ENCODE measurements around the gene PADI2. TPM values are rescaled to one million over a fixed set of nuclear protein-coding genes. Genes with fewer than 3 reads are reported as not detected.

PADI2 gene
- total RNA-seq, 1 experiment from 2014 or later: 1.3 TPM

- no TSS peak for BruUV-seq (replicated peaks)
- no peak for TF ChIP-seq CTCF (IDR thresholded peaks at IDR 0.05; ENCODE audit: unreplicated experiment)
- Mint-ChIP-seq H3K27ac (ENCODE audit: unreplicated experiment) (no peak overlapping the region), H3K9me3 (ENCODE audit: low read depth, unreplicated experiment) (no peaks in the 10 kb centered on the region), H3K4me1 (ENCODE audit: low read depth, unreplicated experiment) (no peaks in the 10 kb centered on the region), H3K36me3 (ENCODE audit: insufficient read depth, unreplicated experiment) (peaks cover 18% of the 10 kb centered on the region), H3K27me3 (ENCODE audit: unreplicated experiment) (no peaks in the 10 kb centered on the region), H3K4me3 (ENCODE audit: low read depth, unreplicated experiment) (no peak overlapping the region)
- CTCF ChIA-PET: no interaction called here
- no peak for DNase-seq
- intact Hi-C loops (cut with micrococcal nuclease; ENCODE audit: unreplicated experiment): loop anchor here (2.0 kb wide), 1 partner anchor 94 kb away; no protein-coding TSS in a partner anchor
Measured at GRCh38 chr1:17045150-17045549, 74.1 kb downstream of the PADI2 start.

GRCh38 chr1:17043676-17044075 is 75.6 kb downstream of the PADI2 start:
- CTCF ChIA-PET: no interaction called here
- intact Hi-C loops (cut with micrococcal nuclease; ENCODE audit: unreplicated experiment): loop anchor here (2.0 kb wide), 1 partner anchor 93 kb away; no protein-coding TSS in a partner anchor
- H3K4me1 Mint-ChIP-seq (ENCODE audit: low read depth, unreplicated experiment): no peaks in the 10 kb centered on the region
- no peak overlapping the region for H3K4me3 Mint-ChIP-seq (ENCODE audit: low read depth, unreplicated experiment)
- no peaks in the 10 kb centered on the region for H3K9me3 Mint-ChIP-seq (ENCODE audit: low read depth, unreplicated experiment)
- no peak for DNase-seq
- no peak overlapping the region for H3K27ac Mint-ChIP-seq (ENCODE audit: unreplicated experiment)
- TF ChIP-seq CTCF (IDR thresholded peaks at IDR 0.05; ENCODE audit: unreplicated experiment): no peak
- BruUV-seq (replicated peaks): no TSS peak
- peaks cover 21% of the 10 kb centered on the region for H3K36me3 Mint-ChIP-seq (ENCODE audit: insufficient read depth, unreplicated experiment)
- H3K27me3 Mint-ChIP-seq (ENCODE audit: unreplicated experiment): no peaks in the 10 kb centered on the region

GRCh38 chr1:17040135-17040534 is 79.1 kb downstream of the PADI2 start:
- CTCF ChIA-PET: no interaction called here
- no peak for TF ChIP-seq CTCF (IDR thresholded peaks at IDR 0.05; ENCODE audit: unreplicated experiment)
- H3K27me3 Mint-ChIP-seq (ENCODE audit: unreplicated experiment): no peaks in the 10 kb centered on the region
- H3K36me3 Mint-ChIP-seq (ENCODE audit: insufficient read depth, unreplicated experiment): peaks cover 31% of the 10 kb centered on the region
- no peak overlapping the region for H3K27ac Mint-ChIP-seq (ENCODE audit: unreplicated experiment)
- H3K4me1 Mint-ChIP-seq (ENCODE audit: low read depth, unreplicated experiment): no peaks in the 10 kb centered on the region
- H3K9me3 Mint-ChIP-seq (ENCODE audit: low read depth, unreplicated experiment): no peaks in the 10 kb centered on the region
- BruUV-seq (replicated peaks): no TSS peak
- intact Hi-C loops (cut with micrococcal nuclease; ENCODE audit: unreplicated experiment): no loop called here
- H3K4me3 Mint-ChIP-seq (ENCODE audit: low read depth, unreplicated experiment): no peak overlapping the region
- DNase-seq: no peak

- peaks cover 31% of the 10 kb centered on the region for H3K36me3 Mint-ChIP-seq (ENCODE audit: insufficient read depth, unreplicated experiment)
- no TSS peak for BruUV-seq (replicated peaks)
- no peaks in the 10 kb centered on the region for H3K9me3 Mint-ChIP-seq (ENCODE audit: low read depth, unreplicated experiment)
Measured at GRCh38 chr1:17039522-17039921, 79.7 kb downstream of the PADI2 start.

More at GRCh38 chr1:17039522-17039921, 79.7 kb downstream of the PADI2 start:
- CTCF ChIA-PET: no interaction called here
- no peaks in the 10 kb centered on the region for H3K27me3 Mint-ChIP-seq (ENCODE audit: unreplicated experiment)
- intact Hi-C loops (cut with micrococcal nuclease; ENCODE audit: unreplicated experiment): no loop called here
- no peak for TF ChIP-seq CTCF (IDR thresholded peaks at IDR 0.05; ENCODE audit: unreplicated experiment)
- H3K27ac Mint-ChIP-seq (ENCODE audit: unreplicated experiment): no peak overlapping the region
- no peak overlapping the region for H3K4me3 Mint-ChIP-seq (ENCODE audit: low read depth, unreplicated experiment)
- no peaks in the 10 kb centered on the region for H3K4me1 Mint-ChIP-seq (ENCODE audit: low read depth, unreplicated experiment)
- DNase-seq: no peak

Measured in Calu3 (cell line).